H1 (cell line): ENCODE data around the gene MYL6B. TPM values are rescaled to one million over a fixed set of nuclear protein-coding genes. Genes with fewer than 3 reads are reported as not detected.

ENCODE experiments used
- CTCF ChIA-PET: fragments of 300-600 bp; sonication (Branson Sonifier 250); formaldehyde crosslinking; loops from one replicate; lab custom pipeline; 2021; ENCODE audit not compliant: partially characterized antibody; lab: Charles Lee
- POLR2A ChIA-PET: fragments of 300-600 bp; sonication (Branson Sonifier 250); formaldehyde crosslinking; loops from one replicate; lab custom pipeline; 2021; ENCODE audit warnings: inconsistent platforms; ENCODE audit not compliant: partially characterized antibody; lab: Charles Lee
- DNase-seq, 2 experiments: peaks; one replicate each; pipeline versions ENCODE4 v3.0.0 to v3.0.0-alpha.2; 2010 to 2022; ENCODE audit warnings: low spot score in 2 of 2, low read depth in 1 of 2, mixed read lengths in 1 of 2
- FAIRE-seq: peaks from 2 replicates; lab custom pipeline; 2011; peaks lifted over from hg19 to GRCh38; lab: Jason Lieb, UNC
- H2AFZ ChIP-seq: 2 replicates; pipeline ENCODE4 v1.8.1; 2012; ENCODE audit warnings: low read length, inconsistent platforms
- H2AK5ac ChIP-seq: 2 replicates; pipeline ENCODE4 v1.6.1; 2013; ENCODE audit warnings: low read depth, low read length
- H2BK120ac ChIP-seq: replicated peaks from 2 replicates; pipeline ENCODE3; 2013; ENCODE audit warnings: low read depth, low read length, inconsistent platforms
- H2BK12ac ChIP-seq: 2 replicates; pipeline ENCODE4 v1.6.1; 2013; ENCODE audit warnings: low read depth, low read length
- H2BK15ac ChIP-seq: 2 replicates; pipeline ENCODE4 v1.6.1; 2013; ENCODE audit warnings: low read length
- H2BK20ac ChIP-seq: 2 replicates; pipeline ENCODE4 v1.6.1; 2013; ENCODE audit warnings: low read length
- H2BK5ac ChIP-seq: 2 replicates; pipeline ENCODE4 v1.6.1; 2013; ENCODE audit warnings: low read depth, low read length
- H3K14ac ChIP-seq: 2 replicates; pipeline ENCODE4 v1.6.1; 2013; ENCODE audit warnings: inconsistent platforms; ENCODE audit not compliant: insufficient read length
- H3K18ac ChIP-seq: 2 replicates; pipeline ENCODE4 v1.6.1; 2013; ENCODE audit warnings: low read length; ENCODE audit errors: extremely low read depth
- H3K23ac ChIP-seq: 2 replicates; pipeline ENCODE4 v1.6.1; 2013; ENCODE audit warnings: inconsistent platforms; ENCODE audit not compliant: insufficient read length
- H3K23me2 ChIP-seq: 2 replicates; pipeline ENCODE4 v1.6.1; 2013; ENCODE audit warnings: low read depth, low read length
- H3K27ac ChIP-seq: 2 replicates; pipeline ENCODE4 v1.6.1; 2011; ENCODE audit warnings: low read depth, low read length, inconsistent platforms
- H3K27me3 ChIP-seq, 4 experiments: replicated peaks in 1 of 4; 1 replicate in 1 of 4; 2 replicates in 3 of 4; pipeline versions ENCODE4 v1.6.1 to v1.8.1; 2011 to 2013; ENCODE audit warnings: low read length in 3 of 4, mild to moderate bottlenecking in 3 of 4, inconsistent platforms in 2 of 4, mixed read lengths in 2 of 4, moderate library complexity in 1 of 4; ENCODE audit not compliant: control insufficient read depth in 3 of 4, insufficient read depth in 3 of 4; ENCODE audit errors: extremely low read depth in 1 of 4
- H3K36me3 ChIP-seq, 4 experiments: 2 replicates each; pipeline versions ENCODE4 v1.6.1 to v1.8.1; 2011 to 2013; ENCODE audit warnings: mild to moderate bottlenecking in 4 of 4, low read length in 3 of 4, moderate library complexity in 2 of 4, control low read depth in 1 of 4, inconsistent platforms in 1 of 4; ENCODE audit not compliant: insufficient read depth in 4 of 4, control insufficient read depth in 2 of 4
- H3K4ac ChIP-seq: replicated peaks from 2 replicates; pipeline ENCODE3; 2013; ENCODE audit warnings: low read length, low read depth, mixed read lengths, inconsistent platforms; ENCODE audit not compliant: insufficient read length
- H3K4me1 ChIP-seq, 4 experiments: replicated peaks in 1 of 4; 1 replicate in 1 of 4; 2 replicates in 3 of 4; pipeline versions ENCODE4 v1.6.1 to v1.8.1; 2011 to 2013; ENCODE audit warnings: low read length in 3 of 4, inconsistent platforms in 2 of 4, mixed read lengths in 1 of 4; ENCODE audit not compliant: insufficient read depth in 4 of 4, control insufficient read depth in 3 of 4
- H3K4me2 ChIP-seq, 2 experiments: 2 replicates each; pipeline versions ENCODE4 v1.6.1 to v1.8.1; 2011 to 2013; ENCODE audit warnings: low read depth in 2 of 2, low read length in 2 of 2, control low read depth in 1 of 2, inconsistent platforms in 1 of 2, mild to moderate bottlenecking in 1 of 2; ENCODE audit not compliant: insufficient read depth in 1 of 2
- H3K4me3 ChIP-seq, 4 experiments: fragments of 200-600, 300-600 bp in 1 of 4; sonication (generic), shearing (Covaris generic), sonication (Bioruptor Twin) in 1 of 4; 2 replicates each; pipeline versions ENCODE4 v1.5.1 to v1.8.1; 2011 to 2016; ENCODE audit warnings: low read length in 4 of 4, low read depth in 3 of 4, control low read depth in 2 of 4, inconsistent platforms in 2 of 4, mild to moderate bottlenecking in 2 of 4, mixed read lengths in 1 of 4, moderate library complexity in 1 of 4; ENCODE audit not compliant: insufficient read depth in 2 of 4; ENCODE audit errors: extremely low read depth in 1 of 4
- H3K56ac ChIP-seq: replicated peaks from 2 replicates; pipeline ENCODE3; 2013; ENCODE audit warnings: low read depth, mild to moderate bottlenecking, mixed read lengths, low read length, inconsistent platforms; ENCODE audit not compliant: insufficient read length
- H3K79me1 ChIP-seq: 2 replicates; pipeline ENCODE4 v1.6.1; 2013; ENCODE audit warnings: low read depth, low read length, control low read depth
- H3K79me2 ChIP-seq, 2 experiments: 2 replicates each; pipeline versions ENCODE4 v1.6.1 to v1.8.1; 2012 to 2013; ENCODE audit warnings: low read length in 2 of 2, mild to moderate bottlenecking in 2 of 2, inconsistent platforms in 1 of 2; ENCODE audit not compliant: insufficient read depth in 2 of 2, control insufficient read depth in 1 of 2
- H3K9ac ChIP-seq, 4 experiments: replicated peaks in 1 of 4; 1 replicate in 1 of 4; 2 replicates in 3 of 4; pipeline versions ENCODE4 v1.6.1 to v1.8.1; 2011 to 2013; ENCODE audit warnings: low read depth in 3 of 4, low read length in 3 of 4, control low read depth in 2 of 4, mild to moderate bottlenecking in 2 of 4, moderate library complexity in 2 of 4, inconsistent platforms in 1 of 4; ENCODE audit errors: extremely low read depth in 1 of 4
- H3K9me3 ChIP-seq, 2 experiments: 2 replicates each; pipeline versions ENCODE4 v1.6.1 to v1.8.1; 2012 to 2013; ENCODE audit warnings: mild to moderate bottlenecking in 2 of 2, moderate library complexity in 2 of 2, control low read depth in 1 of 2, inconsistent platforms in 1 of 2, low read depth in 1 of 2, low read length in 1 of 2, mixed read lengths in 1 of 2; ENCODE audit not compliant: insufficient read depth in 2 of 2
- H4K20me1 ChIP-seq, 2 experiments: replicated peaks in 1 of 2; 2 replicates each; pipeline versions ENCODE3 to v1.8.1; 2011 to 2013; ENCODE audit warnings: inconsistent platforms in 2 of 2, low read length in 2 of 2, mild to moderate bottlenecking in 1 of 2; ENCODE audit not compliant: insufficient read depth in 2 of 2, control insufficient read depth in 1 of 2
- H4K5ac ChIP-seq: 2 replicates; pipeline ENCODE4 v1.6.1; 2013; ENCODE audit warnings: low read length, low read depth, mixed read lengths, inconsistent platforms; ENCODE audit not compliant: insufficient read length
- H4K8ac ChIP-seq: 2 replicates; pipeline ENCODE4 v1.8.0; 2013; ENCODE audit warnings: mild to moderate bottlenecking, moderate library complexity, low read length, inconsistent platforms; ENCODE audit not compliant: insufficient read depth; ENCODE audit errors: extremely low read depth
- H4K91ac ChIP-seq: replicated peaks from 2 replicates; pipeline ENCODE3; 2013; ENCODE audit warnings: low read length, mixed read lengths, inconsistent platforms; ENCODE audit not compliant: insufficient read length
- BRCA1 ChIP-seq: IDR thresholded peaks from 2 replicates; pipeline ENCODE4 v1.6.1; 2012; ENCODE audit warnings: low read depth, low read length, improper control_type of control experiment
- CBX5 ChIP-seq: fragments of 300-800, 300-1000 bp; sonication (generic); IDR thresholded peaks from 2 replicates; pipeline ENCODE4 v1.7.1; 2016; ENCODE audit warnings: antibody characterized with exemption, low read length, low read depth
- CHD1 ChIP-seq: IDR thresholded peaks from 2 replicates; pipeline ENCODE4 v1.6.1; 2012; ENCODE audit warnings: low read depth, low read length, improper control_type of control experiment
- CHD2 ChIP-seq: IDR thresholded peaks from 2 replicates; pipeline ENCODE4 v1.6.1; 2012; ENCODE audit warnings: low read length, improper control_type of control experiment
- CREB1 ChIP-seq: IDR thresholded peaks from 2 replicates; pipeline ENCODE4 v1.6.1; 2012; ENCODE audit warnings: inconsistent platforms
- EZH2 ChIP-seq: fragments of 200-600 bp; sonication (generic); IDR thresholded peaks from 2 replicates; pipeline ENCODE4 v1.7.1; 2012; ENCODE audit warnings: low read depth, mild to moderate bottlenecking, moderate library complexity, low read length, inconsistent platforms; ENCODE audit not compliant: severe bottlenecking
- FOSL1 ChIP-seq: IDR thresholded peaks from 2 replicates; pipeline ENCODE4 v1.6.1; 2011; ENCODE audit warnings: mild to moderate bottlenecking, low read depth, low read length, moderate library complexity; ENCODE audit not compliant: insufficient read depth
- HDAC6 ChIP-seq: IDR thresholded peaks from one replicate; pipeline ENCODE4 v1.7.1; 2012; ENCODE audit warnings: low read depth, mild to moderate bottlenecking, inconsistent platforms, low read length, moderate library complexity
- NRF1 ChIP-seq: IDR thresholded peaks from 2 replicates; pipeline ENCODE4 v1.6.1; 2011; ENCODE audit warnings: mild to moderate bottlenecking, low read depth, low read length, improper control_type of control experiment
- POLR2A ChIP-seq, 2 experiments: IDR thresholded peaks; 1 replicate in 1 of 2; 2 replicates in 1 of 2; pipeline ENCODE4 v1.6.1; 2011; ENCODE audit warnings: low read depth in 2 of 2, low read length in 2 of 2, mild to moderate bottlenecking in 2 of 2; ENCODE audit errors: control extremely low read depth in 1 of 2
- RXRA ChIP-seq: IDR thresholded peaks from 2 replicates; pipeline ENCODE4 v1.6.1; 2011; ENCODE audit warnings: low read depth, mild to moderate bottlenecking, low read length, moderate library complexity; ENCODE audit not compliant: insufficient read depth
- SAP30 ChIP-seq: fragments of 300-600 bp; sonication (generic); IDR thresholded peaks from 2 replicates; pipeline ENCODE4 v1.7.1; 2012; ENCODE audit warnings: low read length, moderate library complexity, mild to moderate bottlenecking, inconsistent platforms; ENCODE audit not compliant: insufficient read depth, insufficient replicate concordance
- SIN3A ChIP-seq, 2 experiments: IDR thresholded peaks in 1 of 2; conservative IDR thresholded peaks in 1 of 2; 2 replicates each; pipeline ENCODE4 v1.6.1; 2011 to 2012; ENCODE audit warnings: low read length in 2 of 2, improper control_type of control experiment in 1 of 2, low read depth in 1 of 2, mild to moderate bottlenecking in 1 of 2
- SP2 ChIP-seq: IDR thresholded peaks from 2 replicates; pipeline ENCODE4 v1.6.1; 2012; ENCODE audit warnings: mild to moderate bottlenecking, low read length, inconsistent platforms
- TBP ChIP-seq: IDR thresholded peaks from 2 replicates; pipeline ENCODE4 v1.6.1; 2011; ENCODE audit warnings: low read depth, low read length, improper control_type of control experiment
- WGBS, 2 experiments: shearing (Covaris generic) in 1 of 2; methylation state at CpG; one replicate each; pipeline versions ENCODE4 v1.1.6 to v1.1.7; 2013 to 2015; ENCODE audit warnings: low lambda C conversion rate in 2 of 2, mixed read lengths in 2 of 2, inconsistent platforms in 1 of 2, low coverage in 1 of 2, missing lambda C conversion rate in 1 of 2; ENCODE audit not compliant: insufficient replicate concordance in 2 of 2, insufficient coverage in 1 of 2, insufficient read length in 1 of 2; ENCODE audit errors: extremely low coverage in 1 of 2, missing lambda C conversion rate in 1 of 2; 5-methylcytosine and 5-hydroxymethylcytosine counted together
- polyA plus RNA-seq, 7 experiments: library from polyadenylated mRNA; depleted of rRNA in 3 of 7; stranded (reverse) in 5 of 7; unstranded in 2 of 7; fragments of >200 nt in 5 of 7; fragments of 200-250 nt in 2 of 7; gene quantifications; 1 replicate in 5 of 7; 2 replicates in 1 of 7; 4 replicates in 1 of 7; pipeline versions ENCODE4 v1.2.1 to v1.2.3, GENCODE V29; 2011 to 2013; ENCODE audit warnings: missing spikeins in 2 of 7, mixed read lengths in 2 of 7
- total RNA-seq: library from RNA; stranded (reverse); fragmentation: NEBNext Ultra II Directional; extraction: Animal tissue kit (Norgen Biotek cat#: 25700); gene quantifications from 2 replicates; pipeline ENCODE4 v1.2.1, GENCODE V29; 2021

The MYL6B gene
- total and polyA plus RNA-seq, 2 of the 8 experiments (the other 6 are each of a cell fraction or from before 2014, with no cell fraction given), result 163 to 202 TPM

- Histone ChIP-seq H2BK15ac (no peak overlapping the region), H2BK120ac (no peak overlapping the region), H3K4ac (no peak overlapping the region), H3K79me2 (peaks cover 21 to 31% of the 10 kb centered on the region in 2 experiments), H3K4me2 (no peak overlapping the region), H3K9me3 (no peaks in the 10 kb centered on the region), H4K8ac (no peak overlapping the region), H4K91ac (no peak overlapping the region), H2BK5ac (no peak overlapping the region), H3K79me1 (0 out of 2 replicates have a peak, but pooled peaks cover 2% of the 10 kb centered on the region), H3K27me3 (no peaks in the 10 kb centered on the region), H2AFZ (no peak overlapping the region), H3K36me3 (peaks cover 34 to 64% (median 52%) of the 10 kb centered on the region in 4 experiments), H2BK12ac (no peak overlapping the region), H3K56ac (no peak overlapping the region), H3K27ac (no peak overlapping the region), H4K20me1 (peaks cover 2 to 5% of the 10 kb centered on the region in 2 experiments), H3K14ac (no peak overlapping the region), H3K4me3 (no peak overlapping the region), H3K9ac (no peak overlapping the region), H3K18ac (no peak overlapping the region), H3K4me1 (peaks cover 0 to 9% (median 3%) of the 10 kb centered on the region in 4 experiments; a peak in 5 of 7 replicates), H3K23ac (no peak overlapping the region), H3K23me2 (peaks cover 8% of the 10 kb centered on the region), H4K5ac (no peak overlapping the region), H2AK5ac (no peak overlapping the region), H2BK20ac (no peak overlapping the region)
- ChIA-PET POLR2A (interaction anchor here (0.6 to 11.1 kb wide), 5 partner anchors 10 to 64 kb away, joined by 3 to 267 read pairs (median 3); partner anchors contain the start of genes RPL41 and ZC3H10), CTCF (interaction anchor here (0.7 to 7.2 kb wide), 12 partner anchors 8 to 45 kb away, joined by 3 to 34 read pairs (median 4); partner anchors contain the start of genes ESYT1 and ZC3H10)
- no peak for FAIRE-seq
- DNase-seq, result no peak
- WGBS, 2 experiments, result 81% methylated on average over 3 of the region's 3 CpGs; no CpG with 5 or more reads in 1 of the 2 experiments
- TF ChIP-seq EZH2 (no peak), SP2 (no peak), RXRA (no peak), CHD2 (no peak), SIN3A (conservative IDR thresholded peaks at IDR 0.05 in 1 of 2, IDR thresholded peaks at IDR 0.05 in 1 of 2; ENCODE audit: low read depth in 1 of 2, low read length in 2 of 2) (no peak), SAP30 (no peak), CREB1 (no peak), TBP (no peak), BRCA1 (no peak), CHD1 (no peak), NRF1 (no peak), HDAC6 (no peak), CBX5 (no peak), POLR2A (IDR thresholded peaks at IDR 0.05; ENCODE audit: control extremely low read depth in 1 of 2, low read depth in 2 of 2, low read length in 2 of 2) (no peak), FOSL1 (no peak)
Observed at GRCh38 chr12:56107242-56107641, 45.1 kb upstream of the MYL6B start.
